Activated CD4-positive, alpha-beta memory T cell treated with anti-CD3 and anti-CD28 coated beads, Interleukin-2, amount 10 ng/mL, durations not matched to agents 7 days and 5 days (primary cell): ENCODE data around the gene NOA1. TPM values are rescaled to one million over a fixed set of nuclear protein-coding genes. Genes with fewer than 3 reads are reported as not detected.

ENCODE experiments used
- CTCF ChIA-PET: fragments of 350-600 bp; sonication (Branson Sonifier 250); formaldehyde crosslinking; loops from one replicate; lab custom pipeline; 2021; ENCODE audit warnings: antibody characterized with exemption, inconsistent platforms; lab: Charles Lee
- POLR2A ChIA-PET: fragments of 350-600 bp; sonication (Branson Sonifier 250); formaldehyde crosslinking; loops from one replicate; lab custom pipeline; 2021; ENCODE audit warnings: antibody characterized with exemption; lab: Charles Lee
- DNase-seq: peaks from one replicate; pipeline ENCODE4 v3.0.0-alpha.2; 2020
- H3K27ac Mint-ChIP-seq: one replicate; pipeline ENCODE4 v1.8.0; 2021; ENCODE audit warnings: mild to moderate bottlenecking, mixed read lengths
- H3K27me3 Mint-ChIP-seq: one replicate; pipeline ENCODE4 v1.8.0; 2021; ENCODE audit warnings: mixed read lengths
- H3K36me3 Mint-ChIP-seq: one replicate; pipeline ENCODE4 v1.8.0; 2021; ENCODE audit warnings: low read depth, mixed read lengths
- H3K4me1 Mint-ChIP-seq: one replicate; pipeline ENCODE4 v1.8.0; 2021; ENCODE audit warnings: mixed read lengths
- H3K4me3 Mint-ChIP-seq: one replicate; pipeline ENCODE4 v1.8.0; 2021; ENCODE audit warnings: mild to moderate bottlenecking, mixed read lengths
- H3K9me3 Mint-ChIP-seq: one replicate; pipeline ENCODE4 v1.8.0; 2021; ENCODE audit warnings: mixed read lengths
- total RNA-seq, 2 experiments: library from RNA; stranded (reverse); gene quantifications; one replicate each; pipeline ENCODE4 v1.2.3, GENCODE V29; 2021

NOA1 gene
- total RNA-seq, 2 experiments from 2014 or later = 22.1 to 22.6 TPM

DNA sequence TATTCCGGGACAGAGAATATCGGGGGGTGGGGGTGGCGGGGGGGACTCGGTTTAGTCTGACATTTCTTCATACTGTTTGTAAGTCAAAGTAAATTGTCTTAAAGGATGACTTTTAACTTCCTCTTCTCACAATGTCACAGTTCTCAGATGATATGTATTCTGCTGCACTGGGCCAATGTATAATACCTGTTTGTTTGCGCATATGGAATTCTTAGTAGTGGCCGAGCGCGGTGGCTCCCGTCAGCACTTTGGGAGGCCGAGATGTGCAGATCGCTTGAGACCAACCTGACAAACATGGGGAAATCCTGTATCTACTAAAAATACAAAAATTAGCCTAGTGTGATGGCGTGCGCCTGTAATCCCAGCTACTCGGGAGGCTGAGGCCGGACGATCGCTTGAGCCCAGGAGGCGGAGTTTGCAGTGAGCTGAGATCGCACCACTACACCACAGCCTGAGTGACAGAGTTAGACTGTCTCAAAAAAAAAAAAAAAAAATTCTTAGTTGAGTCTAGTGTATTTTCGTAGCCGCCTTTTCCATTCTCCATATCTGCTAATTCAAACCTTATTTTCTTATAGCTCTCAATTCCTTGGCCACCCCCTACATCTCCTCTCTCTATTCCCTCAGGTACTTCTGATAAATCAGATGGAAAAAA, 2.1 kb upstream of the NOA1 start:
- POLR2A ChIA-PET = interaction anchor here (0.7 to 9.1 kb wide), 18 partner anchors 8 to 1126 kb away, joined by 3 to 208 read pairs (median 8); partner anchors contain the start of genes AASDH, CEP135, PAICS and PPAT
- Mint-ChIP-seq H3K4me3 (peak overlapping the region; percentile 99), H3K36me3 (peaks cover 51% of the 10 kb centered on the region), H3K27me3 (no peaks in the 10 kb centered on the region), H3K27ac (peak overlapping the region; percentile 98), H3K4me1 (peaks cover 52% of the 10 kb centered on the region), H3K9me3 (no peaks in the 10 kb centered on the region)
- CTCF ChIA-PET = interaction anchor here (0.6 to 4.7 kb wide), 5 partner anchors 69 to 843 kb away, joined by 3 to 51 read pairs (median 5); partner anchors contain the start of genes AASDH, PAICS, PPAT and REST
- DNase-seq = peak; percentile 70

DNA sequence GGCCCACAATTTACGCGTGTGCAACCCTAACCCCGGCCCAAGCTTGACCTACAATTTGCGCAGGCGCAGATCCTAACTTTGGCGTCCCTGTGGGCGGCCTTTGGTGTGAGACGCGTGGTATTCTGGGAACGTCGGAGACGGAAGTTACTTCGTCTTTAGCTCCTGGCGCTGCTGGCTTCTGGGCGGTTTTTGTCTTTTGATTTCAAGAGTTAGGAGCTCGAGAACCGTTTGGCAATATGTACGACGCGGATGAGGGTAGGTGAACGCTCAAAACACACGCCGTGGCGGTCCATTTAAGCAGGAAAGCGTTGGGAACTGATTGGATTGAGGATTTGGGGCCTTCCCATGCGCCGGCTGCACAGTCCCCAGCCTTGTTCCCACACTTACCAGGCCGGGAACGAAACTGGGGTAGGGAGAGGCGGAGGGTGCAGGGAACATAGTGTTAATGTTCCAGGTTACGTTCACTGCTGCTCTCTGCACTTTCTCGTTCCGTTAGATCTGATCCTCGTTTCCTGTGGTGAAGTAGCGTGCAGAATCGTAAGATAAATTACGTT, 1.4 kb upstream of the NOA1 start, which contains the start of gene POLR2B:
POLR2B (plus strand) TSS at position 147 of the 554 bp plus-strand sequence; CDS start at position 237, 90 bp downstream.
- no peaks in the 10 kb centered on the region for H3K27me3 Mint-ChIP-seq
- peak within 1 kb of the TSS; percentile 98 for H3K27ac Mint-ChIP-seq
- H3K4me1 Mint-ChIP-seq = peaks cover 50% of the 10 kb centered on the region
- DNase-seq = peak; percentile 92
- ChIA-PET CTCF (interaction anchor here (1.0 to 4.7 kb wide), 5 partner anchors 9 to 1030 kb away, joined by 3 to 51 read pairs (median 5); partner anchors contain the start of genes AASDH, CEP135 and REST), POLR2A (interaction anchor here (0.7 to 9.1 kb wide), 31 partner anchors 9 to 1583 kb away, joined by 3 to 208 read pairs (median 4); partner anchors contain the start of genes AASDH, CEP135, PAICS and PPAT)
- H3K4me3 Mint-ChIP-seq = peak within 1 kb of the TSS; percentile 99
- H3K9me3 Mint-ChIP-seq = no peaks in the 10 kb centered on the region
- peaks cover 49% of the 10 kb centered on the region for H3K36me3 Mint-ChIP-seq

DNA sequence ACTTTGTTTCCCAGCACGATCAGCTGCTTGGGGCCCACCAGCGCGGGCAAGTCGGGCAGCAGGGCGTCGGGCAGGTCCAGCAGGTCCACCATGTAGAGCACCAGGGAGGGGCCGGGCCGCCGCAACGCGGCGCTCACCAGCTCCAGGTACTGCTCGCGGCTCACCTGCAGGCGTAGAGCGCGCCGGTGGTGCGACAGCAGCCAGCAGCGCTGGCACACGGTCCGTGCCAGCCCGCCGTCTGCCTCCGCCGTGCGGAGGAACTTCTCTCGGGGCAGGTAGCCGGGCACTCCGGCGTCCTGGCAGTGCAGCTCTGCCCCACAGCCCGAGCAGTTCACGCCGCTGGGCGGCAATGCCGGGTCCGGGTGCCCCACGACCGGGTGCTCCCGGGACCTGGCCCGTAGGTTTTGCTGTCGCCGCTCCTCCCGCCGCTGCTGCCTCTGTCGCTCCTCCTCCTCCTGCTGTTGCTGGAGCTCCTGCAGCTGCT, 527 bp downstream of the NOA1 start:
- DNase-seq = peak; percentile 51
- POLR2A ChIA-PET = interaction anchor here (0.7 to 9.1 kb wide), 25 partner anchors 11 to 1581 kb away, joined by 3 to 208 read pairs (median 6); partner anchors contain the start of genes AASDH, CEP135, PAICS and PPAT
- H3K4me3 Mint-ChIP-seq = peak overlapping the region; percentile 99
- CTCF ChIA-PET = interaction anchor here (0.8 to 4.7 kb wide), 7 partner anchors 11 to 1631 kb away, joined by 3 to 51 read pairs (median 5); partner anchors contain the start of genes CEP135, PAICS, PPAT and REST
- H3K4me1 Mint-ChIP-seq = peaks cover 59% of the 10 kb centered on the region
- peaks cover 13% of the 10 kb centered on the region for H3K9me3 Mint-ChIP-seq
- H3K36me3 Mint-ChIP-seq = peaks cover 60% of the 10 kb centered on the region
- peak overlapping the region; percentile 98 for H3K27ac Mint-ChIP-seq
- H3K27me3 Mint-ChIP-seq = no peaks in the 10 kb centered on the region

DNA sequence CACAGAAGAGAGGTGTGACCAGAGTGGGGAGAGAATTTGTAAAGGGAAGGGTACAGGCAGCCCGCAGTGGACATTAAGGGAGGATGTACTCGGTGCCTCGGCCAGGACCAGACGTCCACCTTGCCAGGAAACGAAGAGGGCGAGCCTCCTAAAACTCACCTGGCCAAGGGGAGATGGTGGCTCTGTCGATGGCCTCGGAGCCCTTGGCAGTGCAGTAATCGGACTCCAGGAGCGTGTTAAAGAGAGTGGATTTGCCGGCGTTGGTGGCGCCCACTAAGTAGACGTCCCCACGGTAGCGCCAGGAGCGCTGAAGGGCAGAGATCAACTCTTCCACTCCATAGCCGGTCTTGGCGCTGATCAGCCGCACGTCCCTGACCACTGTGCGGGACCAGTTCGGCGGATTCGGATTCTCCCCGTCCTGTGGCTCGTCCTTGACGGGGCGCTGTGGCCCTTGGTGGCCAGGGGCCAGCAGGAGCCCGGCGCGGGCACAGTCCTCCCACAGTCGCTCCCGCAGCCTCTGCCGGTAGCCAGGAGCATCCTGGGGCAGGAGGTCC, 1.0 kb downstream of the NOA1 start:
- Mint-ChIP-seq H3K36me3 (peaks cover 60% of the 10 kb centered on the region), H3K4me3 (peak overlapping the region; percentile 99), H3K9me3 (peaks cover 13% of the 10 kb centered on the region), H3K27ac (peak overlapping the region; percentile 65), H3K4me1 (peaks cover 57% of the 10 kb centered on the region), H3K27me3 (no peaks in the 10 kb centered on the region)
- ChIA-PET POLR2A (interaction anchor here (0.7 to 9.1 kb wide), 14 partner anchors 10 to 1581 kb away, joined by 3 to 208 read pairs (median 10); partner anchors contain the start of genes AASDH, PAICS, PPAT and REST), CTCF (interaction anchor here (1.4 to 4.7 kb wide), 3 partner anchors 12 to 541 kb away, joined by 5 to 51 read pairs (median 5); partner anchors contain the start of genes PAICS, PPAT and REST)
- peak; percentile 20 for DNase-seq

DNA sequence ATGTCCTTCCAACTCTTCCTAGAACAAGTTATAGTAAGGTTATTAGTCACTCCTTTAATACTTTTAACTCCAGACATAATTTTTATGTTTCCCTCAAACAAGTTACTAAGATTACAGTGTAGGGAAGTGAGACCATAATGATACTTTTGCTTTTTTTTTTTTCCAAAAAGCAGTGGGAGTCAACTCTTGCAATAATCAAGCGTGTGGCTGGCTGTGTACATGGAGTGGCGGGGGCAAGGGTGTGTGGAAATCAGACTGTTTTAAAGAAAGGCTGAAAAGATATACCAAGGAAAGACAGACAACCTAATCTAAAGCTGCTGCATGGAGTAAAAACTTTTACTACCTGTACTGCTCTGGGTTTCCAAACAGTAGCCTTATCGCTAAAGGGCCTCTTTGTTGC, 4.1 kb downstream of the NOA1 start:
- H3K27me3 Mint-ChIP-seq = no peaks in the 10 kb centered on the region
- peaks cover 13% of the 10 kb centered on the region for H3K9me3 Mint-ChIP-seq
- CTCF ChIA-PET = interaction anchor here (0.9 kb wide), 1 partner anchor 10 kb away, joined by 3 read pairs; no protein-coding TSS in a partner anchor
- DNase-seq = no peak
- H3K36me3 Mint-ChIP-seq = peaks cover 60% of the 10 kb centered on the region
- H3K4me1 Mint-ChIP-seq = peaks cover 48% of the 10 kb centered on the region
- POLR2A ChIA-PET = interaction anchor here (9.1 kb wide), 1 partner anchor 63 kb away, joined by 208 read pairs; the partner anchor contains the start of gene REST
- H3K27ac Mint-ChIP-seq = no peak overlapping the region
- no peak overlapping the region for H3K4me3 Mint-ChIP-seq

DNA sequence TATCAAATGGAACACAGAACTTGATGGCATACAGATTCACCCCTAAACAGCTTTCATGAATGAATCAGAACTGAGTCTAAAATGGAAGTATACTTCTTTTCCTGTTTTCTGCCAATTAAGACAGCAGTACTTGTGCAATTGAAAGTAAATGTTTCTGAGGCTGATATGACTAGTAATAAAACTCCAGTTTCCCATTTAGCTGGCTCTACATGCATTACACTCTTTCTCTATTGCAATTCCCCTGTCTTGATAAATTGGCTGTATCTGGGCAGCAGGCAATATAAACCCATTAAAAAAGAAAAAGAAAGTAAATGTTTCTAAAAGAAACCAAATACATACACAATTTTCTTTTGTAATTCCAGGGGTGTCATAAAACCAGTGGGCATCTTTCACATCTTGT, 4.6 kb downstream of the NOA1 start:
- no peak for DNase-seq
- ChIA-PET POLR2A (interaction anchor here (1.1 to 9.1 kb wide), 2 partner anchors 10 to 63 kb away, joined by 3 to 208 read pairs; partner anchors contain the start of gene REST), CTCF (no interaction called here)
- peaks cover 13% of the 10 kb centered on the region for H3K9me3 Mint-ChIP-seq
- H3K4me1 Mint-ChIP-seq = peaks cover 48% of the 10 kb centered on the region
- H3K4me3 Mint-ChIP-seq = no peak overlapping the region
- no peaks in the 10 kb centered on the region for H3K27me3 Mint-ChIP-seq
- H3K27ac Mint-ChIP-seq = no peak overlapping the region
- H3K36me3 Mint-ChIP-seq = peaks cover 60% of the 10 kb centered on the region

DNA sequence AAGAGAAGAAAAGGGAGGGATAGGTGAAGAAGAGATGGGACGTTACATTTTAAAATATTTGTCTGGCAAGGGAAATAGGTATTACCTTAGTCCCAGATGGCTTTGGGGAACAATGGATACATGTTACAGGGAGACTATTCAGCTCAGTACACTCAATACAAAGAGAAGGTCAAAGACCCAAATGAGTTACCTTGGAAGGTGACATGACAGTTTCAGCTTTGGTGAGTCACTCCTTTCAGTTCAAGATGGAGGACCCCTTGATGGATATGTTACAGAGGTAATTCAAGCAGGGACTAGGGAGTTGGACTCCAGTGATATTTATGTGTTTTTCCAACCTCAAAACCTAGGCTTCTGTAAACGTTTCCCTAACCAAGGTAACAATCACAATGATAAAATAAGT, 5.0 kb downstream of the NOA1 start:
- POLR2A ChIA-PET = interaction anchor here (1.1 to 9.1 kb wide), 2 partner anchors 10 to 62 kb away, joined by 3 to 208 read pairs; partner anchors contain the start of gene REST

DNA sequence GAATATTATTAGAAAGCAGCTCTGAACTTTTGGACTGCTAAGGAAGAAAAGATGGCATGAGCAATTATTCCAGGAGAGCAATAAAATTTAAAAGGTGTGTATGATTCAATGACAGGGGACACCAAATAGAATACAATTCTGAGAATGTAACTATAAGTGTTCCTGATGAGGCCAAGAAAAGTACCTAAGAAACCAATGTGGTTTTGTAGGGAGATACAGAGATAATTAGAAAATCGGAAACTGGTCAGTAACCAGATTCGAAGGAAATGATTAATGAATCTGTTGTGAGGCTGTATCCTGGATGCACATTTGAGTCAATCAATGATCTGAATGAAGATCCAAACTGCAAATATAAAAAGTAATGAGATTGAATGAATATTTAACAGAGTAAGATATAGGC, 6.0 kb downstream of the NOA1 start:
- ChIA-PET POLR2A (no interaction called here), CTCF (interaction anchor here (0.6 kb wide), 1 partner anchor 193 kb away, joined by 3 read pairs; no protein-coding TSS in a partner anchor)
- Mint-ChIP-seq H3K4me1 (peaks cover 48% of the 10 kb centered on the region), H3K36me3 (peaks cover 66% of the 10 kb centered on the region), H3K27ac (no peak overlapping the region), H3K4me3 (no peak overlapping the region), H3K9me3 (peaks cover 13% of the 10 kb centered on the region), H3K27me3 (no peaks in the 10 kb centered on the region)
- DNase-seq = no peak

More for the DNA sequence above, 5.0 kb downstream of the NOA1 start:
- no peak overlapping the region for H3K27ac Mint-ChIP-seq
- no peak for DNase-seq
- no peak overlapping the region for H3K4me3 Mint-ChIP-seq
- no peaks in the 10 kb centered on the region for H3K27me3 Mint-ChIP-seq
- peaks cover 61% of the 10 kb centered on the region for H3K36me3 Mint-ChIP-seq
- peaks cover 48% of the 10 kb centered on the region for H3K4me1 Mint-ChIP-seq
- CTCF ChIA-PET = no interaction called here
- H3K9me3 Mint-ChIP-seq = peaks cover 13% of the 10 kb centered on the region

DNA sequence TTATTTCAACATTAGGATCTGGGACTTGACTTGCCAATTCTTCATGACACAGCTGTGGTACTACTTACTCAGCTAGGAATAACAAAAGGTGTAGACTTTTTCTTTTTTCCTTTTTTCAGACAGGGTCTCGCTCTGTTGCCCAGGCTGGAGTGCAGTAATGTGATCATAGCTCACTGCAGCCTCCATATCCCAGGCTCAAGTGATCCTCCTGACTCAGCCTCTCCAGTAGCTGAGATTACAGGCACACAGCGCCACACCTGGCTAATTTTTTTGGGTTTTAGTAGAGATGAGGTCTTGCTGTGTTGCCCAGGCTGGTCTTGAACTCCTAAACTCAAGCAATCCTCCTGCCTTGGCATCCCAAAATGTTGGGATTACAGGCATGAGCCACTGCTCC, 16.3 kb downstream of the NOA1 start:
- no peak for DNase-seq
- Mint-ChIP-seq H3K27me3 (no peaks in the 10 kb centered on the region), H3K9me3 (no peaks in the 10 kb centered on the region), H3K36me3 (peaks cover 32% of the 10 kb centered on the region), H3K4me1 (no peaks in the 10 kb centered on the region), H3K4me3 (no peak overlapping the region), H3K27ac (no peak overlapping the region)
- ChIA-PET CTCF (interaction anchor here (1.3 to 2.7 kb wide), 3 partner anchors 17 to 525 kb away, joined by 3 to 17 read pairs (median 5); partner anchors contain the start of genes NOA1, PAICS and PPAT), POLR2A (interaction anchor here (2.4 kb wide), 1 partner anchor 17 kb away, joined by 12 read pairs; the partner anchor contains the start of genes NOA1 and POLR2B)

DNA sequence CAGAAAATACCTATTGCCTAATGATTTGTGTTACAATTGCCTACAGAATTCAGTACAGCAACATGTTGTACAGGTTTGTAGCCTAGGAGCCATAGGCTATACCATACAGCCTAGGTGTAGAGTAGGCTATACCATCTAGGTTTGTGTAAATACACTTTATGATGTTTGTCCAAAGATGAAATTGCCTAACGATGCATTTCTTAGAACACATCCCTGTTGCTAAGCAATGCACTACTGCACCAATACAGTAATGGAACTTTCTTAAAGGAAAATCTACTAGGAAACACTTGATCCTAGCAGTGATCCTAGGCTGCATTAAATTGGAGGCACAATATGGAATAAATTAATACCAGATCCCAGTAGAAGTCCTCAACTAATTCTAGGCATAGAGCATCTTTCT, 18.3 kb downstream of the NOA1 start:
- Mint-ChIP-seq H3K4me3 (no peak overlapping the region), H3K4me1 (no peaks in the 10 kb centered on the region), H3K27ac (no peak overlapping the region), H3K27me3 (no peaks in the 10 kb centered on the region), H3K9me3 (no peaks in the 10 kb centered on the region), H3K36me3 (peaks cover 17% of the 10 kb centered on the region)
- ChIA-PET POLR2A (interaction anchor here (2.4 kb wide), 1 partner anchor 19 kb away, joined by 12 read pairs; the partner anchor contains the start of genes NOA1 and POLR2B), CTCF (interaction anchor here (1.0 to 2.7 kb wide), 3 partner anchors 19 to 158 kb away, joined by 3 to 17 read pairs (median 3); partner anchors contain the start of gene NOA1)
- DNase-seq = no peak

DNA sequence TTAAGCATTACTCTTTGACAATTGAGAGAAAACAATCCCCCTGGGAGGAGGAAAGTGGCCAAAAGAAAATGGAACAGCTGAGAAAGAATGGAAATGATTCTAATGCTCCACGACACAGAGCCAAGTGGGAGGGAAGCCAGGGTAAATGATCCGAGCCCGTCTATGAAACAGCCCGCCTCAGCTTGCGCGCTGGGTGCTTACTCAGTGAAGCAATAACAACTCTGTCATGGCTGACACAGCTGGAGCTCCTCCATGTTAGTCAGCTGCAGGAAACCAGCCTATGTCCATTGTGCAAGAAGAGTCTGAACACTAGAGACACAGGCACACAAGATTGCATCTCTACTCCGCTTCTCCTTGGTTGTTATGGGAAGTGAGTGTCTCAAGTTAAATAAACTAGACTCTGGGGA, 19.3 kb downstream of the NOA1 start:
- Mint-ChIP-seq H3K4me3 (no peak overlapping the region), H3K4me1 (no peaks in the 10 kb centered on the region)
- CTCF ChIA-PET = no interaction called here

More for the DNA sequence above, 19.3 kb downstream of the NOA1 start:
- H3K27ac Mint-ChIP-seq = no peak overlapping the region
- DNase-seq = no peak
- POLR2A ChIA-PET = interaction anchor here (1.6 kb wide), 1 partner anchor 19 kb away, joined by 6 read pairs; the partner anchor contains the start of gene NOA1
- H3K9me3 Mint-ChIP-seq = no peaks in the 10 kb centered on the region
- peaks cover 13% of the 10 kb centered on the region for H3K36me3 Mint-ChIP-seq
- H3K27me3 Mint-ChIP-seq = no peaks in the 10 kb centered on the region
